Measurements from ENCODE around the gene SLC22A15.

DNA sequence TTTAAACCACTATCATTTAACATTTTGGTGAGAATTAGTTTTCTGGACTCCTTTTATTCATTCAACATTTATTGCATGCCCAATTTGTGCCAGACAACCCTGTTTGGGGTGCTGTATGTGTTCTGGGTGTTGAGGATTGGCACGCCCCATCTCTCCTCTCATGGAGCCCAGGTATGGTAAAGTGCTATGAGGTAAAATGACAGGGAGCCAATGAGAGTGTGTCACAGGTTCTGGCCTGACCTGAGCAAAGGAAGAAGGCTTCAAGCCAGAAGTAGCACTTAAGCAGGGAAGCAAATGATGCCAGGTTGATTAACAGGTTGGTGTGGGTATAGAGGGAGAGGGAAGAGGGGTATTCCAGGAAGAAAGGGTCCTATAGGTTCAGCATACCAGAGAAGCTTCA lies 21.1 kb upstream of the SLC22A15 start:
- TF ChIP-seq, protein P1, sequence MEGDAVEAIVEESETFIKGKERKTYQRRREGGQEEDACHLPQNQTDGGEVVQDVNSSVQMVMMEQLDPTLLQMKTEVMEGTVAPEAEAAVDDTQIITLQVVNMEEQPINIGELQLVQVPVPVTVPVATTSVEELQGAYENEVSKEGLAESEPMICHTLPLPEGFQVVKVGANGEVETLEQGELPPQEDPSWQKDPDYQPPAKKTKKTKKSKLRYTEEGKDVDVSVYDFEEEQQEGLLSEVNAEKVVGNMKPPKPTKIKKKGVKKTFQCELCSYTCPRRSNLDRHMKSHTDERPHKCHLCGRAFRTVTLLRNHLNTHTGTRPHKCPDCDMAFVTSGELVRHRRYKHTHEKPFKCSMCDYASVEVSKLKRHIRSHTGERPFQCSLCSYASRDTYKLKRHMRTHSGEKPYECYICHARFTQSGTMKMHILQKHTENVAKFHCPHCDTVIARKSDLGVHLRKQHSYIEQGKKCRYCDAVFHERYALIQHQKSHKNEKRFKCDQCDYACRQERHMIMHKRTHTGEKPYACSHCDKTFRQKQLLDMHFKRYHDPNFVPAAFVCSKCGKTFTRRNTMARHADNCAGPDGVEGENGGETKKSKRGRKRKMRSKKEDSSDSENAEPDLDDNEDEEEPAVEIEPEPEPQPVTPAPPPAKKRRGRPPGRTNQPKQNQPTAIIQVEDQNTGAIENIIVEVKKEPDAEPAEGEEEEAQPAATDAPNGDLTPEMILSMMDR (IDR thresholded peaks at IDR 0.05; ENCODE audit: poor library complexity, severe bottlenecking) = no peak
- no peak for TF ChIP-seq POLR2AphosphoS5 (IDR thresholded peaks at IDR 0.05)
- TF ChIP-seq, protein P2, sequence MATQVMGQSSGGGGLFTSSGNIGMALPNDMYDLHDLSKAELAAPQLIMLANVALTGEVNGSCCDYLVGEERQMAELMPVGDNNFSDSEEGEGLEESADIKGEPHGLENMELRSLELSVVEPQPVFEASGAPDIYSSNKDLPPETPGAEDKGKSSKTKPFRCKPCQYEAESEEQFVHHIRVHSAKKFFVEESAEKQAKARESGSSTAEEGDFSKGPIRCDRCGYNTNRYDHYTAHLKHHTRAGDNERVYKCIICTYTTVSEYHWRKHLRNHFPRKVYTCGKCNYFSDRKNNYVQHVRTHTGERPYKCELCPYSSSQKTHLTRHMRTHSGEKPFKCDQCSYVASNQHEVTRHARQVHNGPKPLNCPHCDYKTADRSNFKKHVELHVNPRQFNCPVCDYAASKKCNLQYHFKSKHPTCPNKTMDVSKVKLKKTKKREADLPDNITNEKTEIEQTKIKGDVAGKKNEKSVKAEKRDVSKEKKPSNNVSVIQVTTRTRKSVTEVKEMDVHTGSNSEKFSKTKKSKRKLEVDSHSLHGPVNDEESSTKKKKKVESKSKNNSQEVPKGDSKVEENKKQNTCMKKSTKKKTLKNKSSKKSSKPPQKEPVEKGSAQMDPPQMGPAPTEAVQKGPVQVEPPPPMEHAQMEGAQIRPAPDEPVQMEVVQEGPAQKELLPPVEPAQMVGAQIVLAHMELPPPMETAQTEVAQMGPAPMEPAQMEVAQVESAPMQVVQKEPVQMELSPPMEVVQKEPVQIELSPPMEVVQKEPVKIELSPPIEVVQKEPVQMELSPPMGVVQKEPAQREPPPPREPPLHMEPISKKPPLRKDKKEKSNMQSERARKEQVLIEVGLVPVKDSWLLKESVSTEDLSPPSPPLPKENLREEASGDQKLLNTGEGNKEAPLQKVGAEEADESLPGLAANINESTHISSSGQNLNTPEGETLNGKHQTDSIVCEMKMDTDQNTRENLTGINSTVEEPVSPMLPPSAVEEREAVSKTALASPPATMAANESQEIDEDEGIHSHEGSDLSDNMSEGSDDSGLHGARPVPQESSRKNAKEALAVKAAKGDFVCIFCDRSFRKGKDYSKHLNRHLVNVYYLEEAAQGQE (IDR thresholded peaks at IDR 0.05; ENCODE audit: borderline replicate concordance) = no peak
- TF ChIP-seq EZH2 (IDR thresholded peaks at IDR 0.05; ENCODE audit: borderline replicate concordance, insufficient read depth, low read length, poor library complexity, severe bottlenecking) = no peak
- no peak for TF ChIP-seq EP300 (conservative IDR thresholded peaks at IDR 0.05; ENCODE audit: poor library complexity, severe bottlenecking)
- no peak for TF ChIP-seq MXI1 (conservative IDR thresholded peaks at IDR 0.05; ENCODE audit: poor library complexity, severe bottlenecking)
- no peak for TF ChIP-seq RAD21 (conservative IDR thresholded peaks at IDR 0.05)
- no peak for TF ChIP-seq SMC3 (conservative IDR thresholded peaks at IDR 0.05; ENCODE audit: poor library complexity)
- TF ChIP-seq TAF1 (IDR thresholded peaks at IDR 0.05; ENCODE audit: low read depth) = no peak
